Colon (tissue), 2 donors: ENCODE measurements around the gene ADPGK.

Source experiments
- FAIRE-seq: peaks from 2 replicates; lab custom pipeline; 2012; peaks lifted over from hg19 to GRCh38; lab: Jason Lieb, UNC
- donor health status: control.
- donor health status: control.

The ADPGK gene

GRCh38 chr15:72790302-72790910 is 6.8 kb upstream of the ADPGK start:
- FAIRE-seq, result no peak

GRCh38 chr15:72787526-72787925 is 4.0 kb upstream of the ADPGK start:
- FAIRE-seq, result no peak

- FAIRE-seq, result no peak
These were observed 3.3 kb upstream of the ADPGK start for GRCh38 chr15:72786676-72787345.

- no peak for FAIRE-seq
These were observed 2.7 kb upstream of the ADPGK start for GRCh38 chr15:72786242-72786641.

GRCh38 chr15:72785841-72786240 is 2.3 kb upstream of the ADPGK start:
- FAIRE-seq, result no peak

GRCh38 chr15:72785432-72785831 is 1.9 kb upstream of the ADPGK start:
- FAIRE-seq, result no peak

- no peak for FAIRE-seq
These were observed 908 bp upstream of the ADPGK start for GRCh38 chr15:72784456-72784876.

GRCh38 chr15:72783004-72783639 is 436 bp downstream of the ADPGK start:
- no peak for FAIRE-seq

GRCh38 chr15:72782274-72783003 is 1.1 kb downstream of the ADPGK start:
- FAIRE-seq, result no peak

- FAIRE-seq, result no peak
These were observed 1.9 kb downstream of the ADPGK start for GRCh38 chr15:72781631-72782030.

- no peak for FAIRE-seq
These were observed 4.8 kb downstream of the ADPGK start for GRCh38 chr15:72778796-72779195.

GRCh38 chr15:72774696-72775383 is 8.7 kb downstream of the ADPGK start:
- FAIRE-seq, result no peak

GRCh38 chr15:72771329-72771725 is 12.2 kb downstream of the ADPGK start:
- no peak for FAIRE-seq

- FAIRE-seq, result no peak
These were observed 12.8 kb downstream of the ADPGK start for GRCh38 chr15:72770673-72771328.

- FAIRE-seq, result no peak
These were observed 16.8 kb downstream of the ADPGK start for GRCh38 chr15:72766780-72767179.

GRCh38 chr15:72766025-72766424 is 17.5 kb downstream of the ADPGK start:
- FAIRE-seq, result no peak

GRCh38 chr15:72764656-72765055 is 18.9 kb downstream of the ADPGK start:
- FAIRE-seq, result no peak

- FAIRE-seq, result no peak
These were observed 22.8 kb downstream of the ADPGK start for GRCh38 chr15:72760590-72761260.

- FAIRE-seq, result no peak
These were observed 25.4 kb downstream of the ADPGK start for GRCh38 chr15:72758182-72758581.

GRCh38 chr15:72754096-72754495 is 29.5 kb downstream of the ADPGK start:
- no peak for FAIRE-seq

GRCh38 chr15:72751751-72752455 is 31.7 kb downstream of the ADPGK start:
- FAIRE-seq, result no peak
